BLaER1 treated with 17β-estradiol and CSF1 and Interleukin-3, amounts not matched to agents 10 nM and 100 nM (cell line): ENCODE data around the gene ISYNA1.

Source experiments
- H3K27ac ChIP-seq, 11 experiments: shearing (Covaris generic); formaldehyde crosslinking; 2 replicates each; pipeline ENCODE4 v1.8.1; 2022
- H3K27me3 ChIP-seq, 11 experiments: shearing (Covaris generic); formaldehyde crosslinking; 2 replicates each; pipeline ENCODE4 v1.8.1; 2022
- H3K36me3 ChIP-seq, 11 experiments: shearing (Covaris generic); formaldehyde crosslinking; 2 replicates each; pipeline ENCODE4 v1.8.1; 2022
- H3K4me1 ChIP-seq, 10 experiments: shearing (Covaris generic); formaldehyde crosslinking; 2 replicates each; pipeline ENCODE4 v1.8.1; 2022
- H3K4me2 ChIP-seq, 11 experiments: shearing (Covaris generic); formaldehyde crosslinking; 2 replicates each; pipeline ENCODE4 v1.8.1; 2022
- H3K4me3 ChIP-seq, 10 experiments: shearing (Covaris generic); formaldehyde crosslinking; 2 replicates each; pipeline ENCODE4 v1.8.1; 2022
- H3K9ac ChIP-seq, 11 experiments: shearing (Covaris generic); formaldehyde crosslinking; 2 replicates each; pipeline ENCODE4 v1.8.1; 2022
- H3K9me3 ChIP-seq, 11 experiments: shearing (Covaris generic); formaldehyde crosslinking; replicated peaks in 1 of 11; 2 replicates each; pipeline ENCODE4 v1.8.1; 2022
- H4K20me1 ChIP-seq, 11 experiments: shearing (Covaris generic); formaldehyde crosslinking; 2 replicates each; pipeline ENCODE4 v1.8.1; 2022
- Cebpa-rat ChIP-seq, 11 experiments: shearing (Covaris generic); IDR thresholded peaks; 2 replicates each; pipeline ENCODE4 v1.8.1; 2022

Gene ISYNA1

GRCh38 chr19:18433735-18434398 is 4.1 kb downstream of the ISYNA1 start:
- Histone ChIP-seq H3K4me1 (peaks cover 77 to 89% (median 81%) of the 10 kb centered on the region in 10 experiments), H3K4me2 (peak overlapping the region; percentile 87 to 99 (median 93)), H3K9ac (peak overlapping the region; percentile 64 to 85 (median 82); a peak in 21 of 22 replicates), H3K9me3 (no peaks in the 10 kb centered on the region), H3K4me3 (peak overlapping the region; percentile 33 to 77 (median 65); a peak in 19 of 20 replicates), H3K36me3 (peaks cover 0 to 45% (median 19%) of the 10 kb centered on the region in 11 experiments; a peak in 17 of 22 replicates), H3K27me3 (no peaks in the 10 kb centered on the region), H4K20me1 (peaks cover 19 to 64% (median 31%) of the 10 kb centered on the region in 11 experiments; a peak in 19 of 22 replicates), H3K27ac (peak overlapping the region in 10 of 11 experiments; percentile 27 to 93 (median 88); a peak in 18 of 22 replicates)
- no peak for TF ChIP-seq Cebpa-rat (IDR thresholded peaks at IDR 0.05)

GRCh38 chr19:18433015-18433691 is 4.8 kb downstream of the ISYNA1 start:
- Histone ChIP-seq H3K9me3 (no peaks in the 10 kb centered on the region), H3K27me3 (no peaks in the 10 kb centered on the region), H3K4me2 (peak overlapping the region; percentile 90 to 97 (median 95)), H3K27ac (peak overlapping the region in 10 of 11 experiments; percentile 70 to 93 (median 88); a peak in 19 of 22 replicates), H3K4me3 (peak overlapping the region; percentile 47 to 77 (median 65)), H4K20me1 (peaks cover 17 to 64% (median 29%) of the 10 kb centered on the region in 11 experiments; a peak in 20 of 22 replicates), H3K36me3 (peaks cover 0 to 45% (median 19%) of the 10 kb centered on the region in 11 experiments; a peak in 17 of 22 replicates), H3K4me1 (peaks cover 77 to 89% (median 80%) of the 10 kb centered on the region in 10 experiments), H3K9ac (peak overlapping the region; percentile 74 to 85 (median 82))
- TF ChIP-seq Cebpa-rat (IDR thresholded peaks at IDR 0.05), result no peak

- no peak for TF ChIP-seq Cebpa-rat (IDR thresholded peaks at IDR 0.05)
- Histone ChIP-seq H3K9me3 (no peaks in the 10 kb centered on the region), H3K4me2 (peak overlapping the region; percentile 90 to 97 (median 95)), H3K36me3 (peaks cover 0 to 46% (median 19%) of the 10 kb centered on the region in 11 experiments; a peak in 17 of 22 replicates), H3K4me1 (peaks cover 83 to 89% (median 86%) of the 10 kb centered on the region in 10 experiments), H4K20me1 (peaks cover 19 to 65% (median 34%) of the 10 kb centered on the region in 11 experiments; a peak in 21 of 22 replicates), H3K27ac (peak overlapping the region in 10 of 11 experiments; percentile 70 to 93 (median 88); a peak in 19 of 22 replicates), H3K9ac (peak overlapping the region; percentile 74 to 85 (median 82); a peak in 21 of 22 replicates), H3K27me3 (no peaks in the 10 kb centered on the region), H3K4me3 (peak overlapping the region; percentile 47 to 77 (median 65); a peak in 18 of 20 replicates)
These were observed 5.5 kb downstream of the ISYNA1 start for GRCh38 chr19:18432275-18433014.

- Histone ChIP-seq H3K9ac (peak overlapping the region in 5 of 11 experiments; percentile 25 to 85 (median 44); a peak in 6 of 22 replicates), H3K4me3 (no peak overlapping the region), H3K4me2 (peak overlapping the region; percentile 32 to 97 (median 94); a peak in 21 of 22 replicates), H3K36me3 (peaks cover 0 to 52% (median 20%) of the 10 kb centered on the region in 11 experiments; a peak in 17 of 22 replicates), H3K27me3 (no peaks in the 10 kb centered on the region), H3K9me3 (no peaks in the 10 kb centered on the region), H4K20me1 (peaks cover 26 to 69% (median 39%) of the 10 kb centered on the region in 11 experiments), H3K4me1 (peaks cover 87 to 93% (median 90%) of the 10 kb centered on the region in 10 experiments), H3K27ac (peak overlapping the region in 8 of 11 experiments; percentile 85 to 93 (median 89); a peak in 13 of 22 replicates)
- no peak for TF ChIP-seq Cebpa-rat (IDR thresholded peaks at IDR 0.05)
These were observed 6.4 kb downstream of the ISYNA1 start for GRCh38 chr19:18431351-18432197.

GRCh38 chr19:18430417-18431144 is 7.4 kb downstream of the ISYNA1 start:
- TF ChIP-seq Cebpa-rat (IDR thresholded peaks at IDR 0.05), result no peak
- Histone ChIP-seq H3K36me3 (peaks cover 0 to 42% (median 12%) of the 10 kb centered on the region in 11 experiments; a peak in 17 of 22 replicates), H3K4me3 (peak overlapping the region in 3 of 10 experiments; percentile 49 to 61 (median 52); a peak in 3 of 20 replicates), H4K20me1 (peaks cover 26 to 69% (median 44%) of the 10 kb centered on the region in 11 experiments), H3K4me2 (peak overlapping the region; percentile 78 to 98 (median 91)), H3K9ac (peak overlapping the region in 10 of 11 experiments; percentile 69 to 79 (median 74); a peak in 17 of 22 replicates), H3K4me1 (peaks cover 87 to 93% (median 90%) of the 10 kb centered on the region in 10 experiments), H3K9me3 (no peaks in the 10 kb centered on the region), H3K27ac (peak overlapping the region in 10 of 11 experiments; percentile 71 to 89 (median 81); a peak in 19 of 22 replicates), H3K27me3 (no peaks in the 10 kb centered on the region)

- H3K9ac ChIP-seq, result peak overlapping the region; percentile 56 to 79 (median 74)
- H3K4me1 ChIP-seq, result peaks cover 87 to 93% (median 90%) of the 10 kb centered on the region in 10 experiments
- H3K27ac ChIP-seq, result peak overlapping the region; percentile 16 to 89 (median 80); a peak in 20 of 22 replicates
- TF ChIP-seq Cebpa-rat (IDR thresholded peaks at IDR 0.05), result no peak
- no peaks in the 10 kb centered on the region for H3K27me3 ChIP-seq
- peak overlapping the region; percentile 78 to 98 (median 91) for H3K4me2 ChIP-seq
- peaks cover 0 to 35% (median 10%) of the 10 kb centered on the region in 11 experiments; a peak in 14 of 22 replicates for H3K36me3 ChIP-seq
- no peaks in the 10 kb centered on the region for H3K9me3 ChIP-seq
- H4K20me1 ChIP-seq, result peaks cover 27 to 71% (median 44%) of the 10 kb centered on the region in 11 experiments
- H3K4me3 ChIP-seq, result peak overlapping the region in 9 of 10 experiments; percentile 36 to 61 (median 48); a peak in 17 of 20 replicates
These were observed 8.1 kb downstream of the ISYNA1 start for GRCh38 chr19:18429717-18430416.
